ENCODE results near the gene GRM7. TPM values are rescaled to one million over a fixed set of nuclear protein-coding genes. Genes with fewer than 3 reads are reported as not detected.

The GRM7 gene
- total and polyA plus RNA-seq, 2 donors: 0.14 to 1.7 TPM

DNA sequence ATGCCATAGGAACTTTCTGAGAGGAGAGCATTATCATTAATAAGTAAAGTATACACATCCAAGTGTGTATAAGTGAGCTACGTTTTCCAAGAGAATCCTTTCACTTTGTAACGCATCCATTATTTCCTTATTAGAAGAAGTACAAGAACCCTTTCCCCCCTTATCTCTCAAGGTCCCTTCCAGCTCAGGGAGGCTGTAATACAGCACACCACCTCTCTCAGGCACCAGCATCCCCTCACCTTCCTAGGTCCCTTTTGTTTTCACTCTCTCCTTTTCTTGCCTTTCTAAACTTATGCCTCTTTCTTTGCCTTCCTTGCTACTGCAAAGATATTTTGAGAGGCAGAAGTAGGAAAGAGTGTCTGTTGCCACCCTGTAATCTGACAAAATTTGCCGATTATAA, 446.0 kb downstream of the GRM7 start:
- no peaks in the 10 kb centered on the region for H3K36me3 ChIP-seq (ENCODE audit: control insufficient read depth in 2 of 2, insufficient read depth in 2 of 2, low read length in 1 of 2)
- WGBS: 45% methylated on average over 3 of the region's 3 CpGs

GRCh38 chr3:7307410-7307809, 446.5 kb downstream of the GRM7 start:
- DNase-seq (ENCODE audit: low read depth in 6 of 9, low spot score in 9 of 9): peak in 1 of 9 donors; percentile 5
- WGBS: 29% methylated on average over 2 of the region's 2 CpGs
- Histone ChIP-seq H3K36me3 (ENCODE audit: control insufficient read depth in 2 of 2, insufficient read depth in 2 of 2, low read length in 1 of 2) (no peaks in the 10 kb centered on the region), H3K4me1 (ENCODE audit: control insufficient read depth in 2 of 2, insufficient read depth in 2 of 2, low read length in 2 of 2) (no peaks in the 10 kb centered on the region), H3K27ac (ENCODE audit: low read depth in 1 of 2, low read length in 1 of 2) (no peak overlapping the region), H3K27me3 (ENCODE audit: control insufficient read depth in 2 of 2, insufficient read depth in 1 of 2, low read length in 1 of 2) (no peaks in the 10 kb centered on the region), H3K9me3 (ENCODE audit: control insufficient read depth in 2 of 2, insufficient read depth in 1 of 2, low read length in 1 of 2) (no peaks in the 10 kb centered on the region), H3K4me3 (ENCODE audit: low read length in 2 of 2) (no peak overlapping the region)

More for the DNA sequence above, 446.0 kb downstream of the GRM7 start:
- no peaks in the 10 kb centered on the region for H3K9me3 ChIP-seq (ENCODE audit: control insufficient read depth in 2 of 2, insufficient read depth in 1 of 2, low read length in 1 of 2)
- no peak overlapping the region for H3K4me3 ChIP-seq (ENCODE audit: low read length in 2 of 2)
- no peak for DNase-seq (ENCODE audit: low read depth in 6 of 9, low spot score in 9 of 9)
- no peaks in the 10 kb centered on the region for H3K4me1 ChIP-seq (ENCODE audit: control insufficient read depth in 2 of 2, insufficient read depth in 2 of 2, low read length in 2 of 2)
- no peaks in the 10 kb centered on the region for H3K27me3 ChIP-seq (ENCODE audit: control insufficient read depth in 2 of 2, insufficient read depth in 1 of 2, low read length in 1 of 2)
- H3K27ac ChIP-seq (ENCODE audit: low read depth in 1 of 2, low read length in 1 of 2): no peak overlapping the region

DNA sequence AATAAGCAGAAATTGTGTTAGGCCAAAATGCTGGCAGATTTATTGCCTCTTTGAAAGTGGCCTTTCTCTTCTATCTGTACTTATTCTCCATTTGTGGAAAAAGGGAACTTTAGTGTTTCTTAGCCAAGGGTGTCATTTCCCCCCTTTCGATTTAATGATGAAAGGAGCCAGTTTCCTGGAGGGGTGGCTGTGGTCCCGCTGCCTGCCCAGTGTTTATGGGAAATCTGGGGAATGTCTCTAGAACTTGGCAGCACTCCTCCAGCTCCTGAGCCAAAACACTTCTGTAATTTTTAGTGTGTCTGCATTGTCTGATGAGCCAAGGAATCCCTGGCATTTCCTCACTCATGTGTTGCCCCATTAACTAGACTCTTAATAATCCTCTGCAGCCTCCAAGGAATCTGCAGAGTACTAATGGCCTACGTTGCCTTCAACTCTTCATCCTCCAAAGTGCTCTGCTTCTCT, 448.8 kb downstream of the GRM7 start:
- H3K4me1 ChIP-seq (ENCODE audit: control insufficient read depth in 2 of 2, insufficient read depth in 2 of 2, low read length in 2 of 2): no peaks in the 10 kb centered on the region
- no peak for DNase-seq (ENCODE audit: low read depth in 6 of 9, low spot score in 9 of 9)
- no peaks in the 10 kb centered on the region for H3K36me3 ChIP-seq (ENCODE audit: control insufficient read depth in 2 of 2, insufficient read depth in 2 of 2, low read length in 1 of 2)
- no peak overlapping the region for H3K27ac ChIP-seq (ENCODE audit: low read depth in 1 of 2, low read length in 1 of 2)
- no peaks in the 10 kb centered on the region for H3K9me3 ChIP-seq (ENCODE audit: control insufficient read depth in 2 of 2, insufficient read depth in 1 of 2, low read length in 1 of 2)
- 34% methylated on average over 3 of the region's 3 CpGs for WGBS
- H3K27me3 ChIP-seq (ENCODE audit: control insufficient read depth in 2 of 2, insufficient read depth in 1 of 2, low read length in 1 of 2): no peaks in the 10 kb centered on the region
- H3K4me3 ChIP-seq (ENCODE audit: low read length in 2 of 2): no peak overlapping the region

DNA sequence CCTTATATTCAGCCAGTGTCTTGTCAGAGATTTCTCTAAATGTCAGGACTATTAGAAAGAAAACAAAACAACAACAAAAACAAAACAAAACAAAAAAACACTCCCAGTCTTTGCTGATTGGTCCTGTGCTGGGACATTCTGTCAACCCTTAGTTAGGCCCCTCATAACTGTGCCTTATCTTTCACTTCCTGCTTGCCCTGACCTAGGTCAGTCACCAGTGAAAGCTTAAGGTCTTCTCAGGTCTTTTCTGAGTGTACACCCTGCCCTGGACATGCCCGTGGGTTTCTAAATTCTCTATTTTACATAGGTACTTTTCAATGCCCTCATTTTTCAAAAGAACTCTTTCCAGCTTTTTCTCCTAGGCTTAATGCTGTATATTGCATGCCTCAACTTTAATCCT, 454.1 kb downstream of the GRM7 start:
- DNase-seq (ENCODE audit: low read depth in 6 of 9, low spot score in 9 of 9): no peak
- no peaks in the 10 kb centered on the region for H3K4me1 ChIP-seq (ENCODE audit: control insufficient read depth in 2 of 2, insufficient read depth in 2 of 2, low read length in 2 of 2)
- no peaks in the 10 kb centered on the region for H3K9me3 ChIP-seq (ENCODE audit: control insufficient read depth in 2 of 2, insufficient read depth in 1 of 2, low read length in 1 of 2)
- no peaks in the 10 kb centered on the region for H3K36me3 ChIP-seq (ENCODE audit: control insufficient read depth in 2 of 2, insufficient read depth in 2 of 2, low read length in 1 of 2)
- no peaks in the 10 kb centered on the region for H3K27me3 ChIP-seq (ENCODE audit: control insufficient read depth in 2 of 2, insufficient read depth in 1 of 2, low read length in 1 of 2)
- no peak overlapping the region for H3K4me3 ChIP-seq (ENCODE audit: low read length in 2 of 2)
- H3K27ac ChIP-seq (ENCODE audit: low read depth in 1 of 2, low read length in 1 of 2): no peak overlapping the region
- WGBS: 93% methylated on average over 1 of the region's 1 CpG

DNA sequence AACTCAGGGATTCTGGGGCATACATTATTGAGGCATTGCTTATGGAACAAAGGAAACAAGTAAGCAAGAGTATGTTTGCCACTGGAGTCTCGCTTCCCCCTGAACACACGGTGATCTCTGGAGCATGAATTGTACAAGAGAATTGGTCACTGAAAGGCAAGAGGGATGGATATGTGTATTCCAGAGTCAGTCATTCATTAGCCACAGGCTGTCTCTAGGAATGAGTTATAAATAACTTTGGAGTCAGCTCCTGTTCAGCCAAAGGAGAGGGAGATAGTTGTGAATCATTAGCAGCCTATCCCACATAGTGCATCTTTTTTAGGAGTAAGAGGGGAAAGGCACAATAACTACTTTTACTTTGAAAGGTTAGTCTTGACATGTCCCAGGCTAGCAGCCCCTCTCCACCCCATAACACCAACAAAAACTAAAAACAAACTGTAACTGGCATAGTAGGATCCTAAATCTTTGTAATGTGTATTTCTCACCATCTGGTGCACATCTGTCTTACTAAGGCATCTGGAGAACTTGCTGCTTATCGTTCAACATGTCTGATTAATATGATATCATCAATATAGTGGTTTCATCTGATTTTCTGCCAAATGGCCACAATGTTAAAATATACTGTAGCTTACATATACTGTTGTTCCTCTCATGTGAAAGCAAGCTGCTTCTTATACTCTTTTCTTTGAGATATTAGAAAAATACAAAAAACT, 462.2 kb downstream of the GRM7 start:
- H3K4me3 ChIP-seq (ENCODE audit: low read length in 2 of 2): no peak overlapping the region
- no peak overlapping the region for H3K27ac ChIP-seq (ENCODE audit: low read depth in 1 of 2, low read length in 1 of 2)
- no peaks in the 10 kb centered on the region for H3K9me3 ChIP-seq (ENCODE audit: control insufficient read depth in 2 of 2, insufficient read depth in 1 of 2, low read length in 1 of 2)
- no peaks in the 10 kb centered on the region for H3K36me3 ChIP-seq (ENCODE audit: control insufficient read depth in 2 of 2, insufficient read depth in 2 of 2, low read length in 1 of 2)
- no peaks in the 10 kb centered on the region for H3K4me1 ChIP-seq (ENCODE audit: control insufficient read depth in 2 of 2, insufficient read depth in 2 of 2, low read length in 2 of 2)
- no peak for DNase-seq (ENCODE audit: low read depth in 6 of 9, low spot score in 9 of 9)
- 95% methylated on average over 3 of the region's 3 CpGs for WGBS
- H3K27me3 ChIP-seq (ENCODE audit: control insufficient read depth in 2 of 2, insufficient read depth in 1 of 2, low read length in 1 of 2): no peaks in the 10 kb centered on the region

DNA sequence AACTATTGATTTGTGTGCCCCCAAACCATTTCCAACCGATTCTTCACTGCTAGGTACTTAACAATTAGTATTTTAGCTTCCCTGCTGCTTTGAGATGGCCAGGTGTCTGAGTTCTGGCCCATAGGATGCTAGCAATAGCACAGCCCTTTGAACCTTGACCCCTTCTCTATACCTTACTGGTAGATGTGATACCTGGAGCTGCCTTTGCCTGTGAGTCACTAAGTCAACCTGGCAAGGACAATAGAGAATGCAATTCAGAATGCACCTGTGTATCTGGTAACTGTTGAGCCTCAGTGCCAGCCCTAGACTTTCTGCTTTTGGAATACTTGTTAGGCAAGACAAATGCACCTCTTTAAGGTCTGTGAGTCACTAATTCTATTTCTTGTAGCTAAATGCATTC, 467.4 kb downstream of the GRM7 start:
- WGBS: 94% methylated on average over 1 of the region's 1 CpG
- Histone ChIP-seq H3K4me3 (ENCODE audit: low read length in 2 of 2) (no peak overlapping the region), H3K27me3 (ENCODE audit: control insufficient read depth in 2 of 2, insufficient read depth in 1 of 2, low read length in 1 of 2) (no peaks in the 10 kb centered on the region), H3K4me1 (ENCODE audit: control insufficient read depth in 2 of 2, insufficient read depth in 2 of 2, low read length in 2 of 2) (no peaks in the 10 kb centered on the region), H3K36me3 (ENCODE audit: control insufficient read depth in 2 of 2, insufficient read depth in 2 of 2, low read length in 1 of 2) (no peaks in the 10 kb centered on the region), H3K9me3 (ENCODE audit: control insufficient read depth in 2 of 2, insufficient read depth in 1 of 2, low read length in 1 of 2) (peaks cover 0 to 3% of the 10 kb centered on the region in 2 donors), H3K27ac (ENCODE audit: low read depth in 1 of 2, low read length in 1 of 2) (no peak overlapping the region)
- DNase-seq (ENCODE audit: low read depth in 6 of 9, low spot score in 9 of 9): no peak

DNA sequence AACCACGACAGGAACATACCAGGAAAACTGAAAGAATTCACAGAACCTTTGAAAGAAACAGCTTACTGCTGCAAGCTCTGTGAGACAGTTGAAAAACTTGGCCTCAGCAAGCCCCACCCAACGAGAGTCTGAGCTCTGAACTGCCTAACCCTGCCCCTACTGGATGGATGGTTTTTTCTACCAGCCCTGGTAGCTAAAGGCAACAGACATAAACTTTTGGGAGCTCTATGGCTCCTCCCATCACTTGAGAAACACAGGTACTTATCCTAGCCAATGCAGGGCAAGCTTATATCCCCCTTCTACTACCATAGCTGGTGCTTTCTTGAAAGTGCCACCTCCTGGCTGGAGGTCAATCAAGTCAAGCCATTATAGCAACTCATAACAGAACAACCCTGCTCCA, 471.8 kb downstream of the GRM7 start:
- no peak for DNase-seq (ENCODE audit: low read depth in 6 of 9, low spot score in 9 of 9)
- Histone ChIP-seq H3K4me3 (ENCODE audit: low read length in 2 of 2) (no peak overlapping the region), H3K27me3 (ENCODE audit: control insufficient read depth in 2 of 2, insufficient read depth in 1 of 2, low read length in 1 of 2) (no peaks in the 10 kb centered on the region), H3K9me3 (ENCODE audit: control insufficient read depth in 2 of 2, insufficient read depth in 1 of 2, low read length in 1 of 2) (peaks cover 0 to 3% of the 10 kb centered on the region in 2 donors), H3K4me1 (ENCODE audit: control insufficient read depth in 2 of 2, insufficient read depth in 2 of 2, low read length in 2 of 2) (no peaks in the 10 kb centered on the region), H3K27ac (ENCODE audit: low read depth in 1 of 2, low read length in 1 of 2) (no peak overlapping the region), H3K36me3 (ENCODE audit: control insufficient read depth in 2 of 2, insufficient read depth in 2 of 2, low read length in 1 of 2) (no peaks in the 10 kb centered on the region)
- 58% methylated on average over 2 of the region's 2 CpGs for WGBS

GRCh38 chr3:7333125-7333524, 472.2 kb downstream of the GRM7 start:
- DNase-seq (ENCODE audit: low read depth in 6 of 9, low spot score in 9 of 9): no peak
- Histone ChIP-seq H3K4me1 (ENCODE audit: control insufficient read depth in 2 of 2, insufficient read depth in 2 of 2, low read length in 2 of 2) (no peaks in the 10 kb centered on the region), H3K27me3 (ENCODE audit: control insufficient read depth in 2 of 2, insufficient read depth in 1 of 2, low read length in 1 of 2) (no peaks in the 10 kb centered on the region), H3K27ac (ENCODE audit: low read depth in 1 of 2, low read length in 1 of 2) (no peak overlapping the region), H3K9me3 (ENCODE audit: control insufficient read depth in 2 of 2, insufficient read depth in 1 of 2, low read length in 1 of 2) (peaks cover 0 to 3% of the 10 kb centered on the region in 2 donors), H3K4me3 (ENCODE audit: low read length in 2 of 2) (no peak overlapping the region), H3K36me3 (ENCODE audit: control insufficient read depth in 2 of 2, insufficient read depth in 2 of 2, low read length in 1 of 2) (no peaks in the 10 kb centered on the region)
- 94% methylated on average over 4 of the region's 4 CpGs for WGBS

GRCh38 chr3:7340795-7341194, 479.9 kb downstream of the GRM7 start:
- DNase-seq (ENCODE audit: low read depth in 6 of 9, low spot score in 9 of 9): peak in 7 of 9 donors; percentile 2 to 45 (median 13)
- Histone ChIP-seq H3K27ac (ENCODE audit: low read depth in 1 of 2, low read length in 1 of 2) (no peak overlapping the region), H3K27me3 (ENCODE audit: control insufficient read depth in 2 of 2, insufficient read depth in 1 of 2, low read length in 1 of 2) (no peaks in the 10 kb centered on the region), H3K9me3 (ENCODE audit: control insufficient read depth in 2 of 2, insufficient read depth in 1 of 2, low read length in 1 of 2) (no peaks in the 10 kb centered on the region), H3K4me1 (ENCODE audit: control insufficient read depth in 2 of 2, insufficient read depth in 2 of 2, low read length in 2 of 2) (peaks cover 0 to 6% of the 10 kb centered on the region in 2 donors), H3K4me3 (ENCODE audit: low read length in 2 of 2) (no peak overlapping the region), H3K36me3 (ENCODE audit: control insufficient read depth in 2 of 2, insufficient read depth in 2 of 2, low read length in 1 of 2) (no peaks in the 10 kb centered on the region)
- 51% methylated on average over 2 of the region's 2 CpGs for WGBS

All from thymus (tissue), 11 donors.